Urinary bladder (tissue), 4 donors: ENCODE measurements around the gene SIGLECL1. TPM values are rescaled to one million over a fixed set of nuclear protein-coding genes. Genes with fewer than 3 reads are reported as not detected.

Experiments
- DNase-seq: peaks from one replicate; pipeline ENCODE4 v3.0.0-alpha.2; 2015; ENCODE audit errors: extremely low spot score
- H3K27ac ChIP-seq: one replicate; pipeline ENCODE4 v1.5.1; 2013; ENCODE audit warnings: low read depth, mild to moderate bottlenecking, moderate library complexity
- H3K36me3 ChIP-seq: one replicate; pipeline ENCODE4 v1.6.1; 2013; ENCODE audit warnings: mild to moderate bottlenecking, moderate library complexity; ENCODE audit not compliant: insufficient read depth
- H3K4me1 ChIP-seq: one replicate; pipeline ENCODE4 v1.6.1; 2013; ENCODE audit warnings: mild to moderate bottlenecking, moderate library complexity; ENCODE audit not compliant: insufficient read depth
- H3K4me3 ChIP-seq: one replicate; pipeline ENCODE4 v1.5.1; 2013; ENCODE audit warnings: low read depth, low read length
- WGBS: extraction: QIAGEN DNeasy Blood & Tissue Kit; methylation state at CpG from one replicate; pipeline ENCODE4 v1.1.7; 2013; 5-methylcytosine and 5-hydroxymethylcytosine counted together
- polyA plus RNA-seq: library from polyadenylated mRNA; stranded (reverse); fragments of 200-250 nt; gene quantifications from one replicate; pipeline ENCODE4 v1.2.3, GENCODE V29; 2013
- total RNA-seq: library from RNA; depleted of rRNA; stranded (reverse); fragments of >200 nt; gene quantifications from one replicate; pipeline ENCODE4 v1.2.3, GENCODE V29; 2014
- donor health status: healthy with polysubstance abuse.
- donor health status: healthy.

The SIGLECL1 gene
- total and polyA plus RNA-seq, 2 donors: not detected

- no peak overlapping the region for H3K4me3 ChIP-seq
- no peaks in the 10 kb centered on the region for H3K36me3 ChIP-seq
- H3K27ac ChIP-seq: no peak overlapping the region
- 29% methylated on average over 5 of the region's 5 CpGs for WGBS
- DNase-seq: no peak
- H3K4me1 ChIP-seq: no peaks in the 10 kb centered on the region
Observed at GRCh38 chr19:51259348-51260245, 8.7 kb downstream of the SIGLECL1 start.

GRCh38 chr19:51263808-51264207, 12.9 kb downstream of the SIGLECL1 start:
- Histone ChIP-seq H3K36me3 (no peaks in the 10 kb centered on the region), H3K27ac (no peak overlapping the region), H3K4me3 (no peak overlapping the region), H3K4me1 (no peaks in the 10 kb centered on the region)
- no peak for DNase-seq
- WGBS: 69% methylated on average over 4 of the region's 4 CpGs

- no peak overlapping the region for H3K27ac ChIP-seq
- no peak overlapping the region for H3K4me3 ChIP-seq
- DNase-seq: no peak
- WGBS: 57% methylated on average over 26 of the region's 26 CpGs
- no peaks in the 10 kb centered on the region for H3K4me1 ChIP-seq
- no peaks in the 10 kb centered on the region for H3K36me3 ChIP-seq
Observed at GRCh38 chr19:51271067-51271466, 20.2 kb downstream of the SIGLECL1 start.

- 57% methylated on average over 6 of the region's 6 CpGs for WGBS
- DNase-seq: no peak
- H3K27ac ChIP-seq: no peak overlapping the region
- H3K4me3 ChIP-seq: no peak overlapping the region
- no peaks in the 10 kb centered on the region for H3K36me3 ChIP-seq
- no peaks in the 10 kb centered on the region for H3K4me1 ChIP-seq
Observed at GRCh38 chr19:51272183-51272810, 21.4 kb downstream of the SIGLECL1 start.

- Histone ChIP-seq H3K4me3 (no peak overlapping the region), H3K4me1 (no peaks in the 10 kb centered on the region), H3K36me3 (no peaks in the 10 kb centered on the region), H3K27ac (no peak overlapping the region)
- 78% methylated on average over 8 of the region's 8 CpGs for WGBS
- no peak for DNase-seq
Observed at GRCh38 chr19:51274049-51274770, 23.3 kb downstream of the SIGLECL1 start.

- Histone ChIP-seq H3K27ac (no peak overlapping the region), H3K4me1 (no peaks in the 10 kb centered on the region), H3K36me3 (no peaks in the 10 kb centered on the region), H3K4me3 (no peak overlapping the region)
- 59% methylated on average over 3 of the region's 3 CpGs for WGBS
- DNase-seq: no peak
Observed at GRCh38 chr19:51277112-51277511, 26.2 kb downstream of the SIGLECL1 start.

- DNase-seq: no peak
- 81% methylated on average over 4 of the region's 4 CpGs for WGBS
Observed at GRCh38 chr19:51282335-51282734, 31.5 kb downstream of the SIGLECL1 start.

GRCh38 chr19:51285682-51286081, 34.8 kb downstream of the SIGLECL1 start:
- 78% methylated on average over 3 of the region's 3 CpGs for WGBS
- no peak overlapping the region for H3K4me3 ChIP-seq
- H3K27ac ChIP-seq: no peak overlapping the region
- no peaks in the 10 kb centered on the region for H3K36me3 ChIP-seq
- H3K4me1 ChIP-seq: no peaks in the 10 kb centered on the region
- DNase-seq: no peak

More at GRCh38 chr19:51282335-51282734, 31.5 kb downstream of the SIGLECL1 start:
- H3K4me1 ChIP-seq: no peaks in the 10 kb centered on the region
- no peak overlapping the region for H3K4me3 ChIP-seq
- no peaks in the 10 kb centered on the region for H3K36me3 ChIP-seq
- H3K27ac ChIP-seq: no peak overlapping the region

GRCh38 chr19:51289635-51290034, 38.8 kb downstream of the SIGLECL1 start:
- 87% methylated on average over 1 of the region's 1 CpG for WGBS
- no peak overlapping the region for H3K4me3 ChIP-seq
- DNase-seq: no peak
- H3K4me1 ChIP-seq: no peaks in the 10 kb centered on the region
- no peaks in the 10 kb centered on the region for H3K36me3 ChIP-seq
- H3K27ac ChIP-seq: no peak overlapping the region

- 27% methylated on average over 11 of the region's 11 CpGs for WGBS
- Histone ChIP-seq H3K36me3 (no peaks in the 10 kb centered on the region), H3K4me3 (no peak overlapping the region), H3K27ac (no peak overlapping the region), H3K4me1 (no peaks in the 10 kb centered on the region)
- no peak for DNase-seq
Observed at GRCh38 chr19:51292971-51293370, 42.1 kb downstream of the SIGLECL1 start.

- no peak for DNase-seq
- H3K4me1 ChIP-seq: no peaks in the 10 kb centered on the region
- H3K27ac ChIP-seq: no peak overlapping the region
- H3K36me3 ChIP-seq: no peaks in the 10 kb centered on the region
- no peak overlapping the region for H3K4me3 ChIP-seq
- 63% methylated on average over 14 of the region's 14 CpGs for WGBS
Observed at GRCh38 chr19:51293571-51294210, 42.8 kb downstream of the SIGLECL1 start.

GRCh38 chr19:51294211-51294976, 43.5 kb downstream of the SIGLECL1 start:
- Histone ChIP-seq H3K4me3 (no peak overlapping the region), H3K27ac (no peak overlapping the region), H3K36me3 (no peaks in the 10 kb centered on the region), H3K4me1 (no peaks in the 10 kb centered on the region)
- WGBS: 61% methylated on average over 23 of the region's 23 CpGs
- no peak for DNase-seq

- H3K4me1 ChIP-seq: no peaks in the 10 kb centered on the region
- no peak for DNase-seq
- H3K36me3 ChIP-seq: no peaks in the 10 kb centered on the region
- no peak overlapping the region for H3K4me3 ChIP-seq
- H3K27ac ChIP-seq: no peak overlapping the region
- 51% methylated on average over 12 of the region's 12 CpGs for WGBS
Observed at GRCh38 chr19:51294977-51295375, 44.1 kb downstream of the SIGLECL1 start.
